Measurements from ENCODE around the gene P2RY6.

P2RY6 gene

GRCh38 chr11:73237471-73238290, 34.5 kb upstream of the P2RY6 start:
- no peak for DNase-seq (ENCODE audit: low spot score)

- DNase-seq (ENCODE audit: low spot score), result no peak
These were observed 33.0 kb upstream of the P2RY6 start for GRCh38 chr11:73239111-73239521.

GRCh38 chr11:73239571-73240189, 32.5 kb upstream of the P2RY6 start:
- DNase-seq (ENCODE audit: low spot score), result no peak

DNA sequence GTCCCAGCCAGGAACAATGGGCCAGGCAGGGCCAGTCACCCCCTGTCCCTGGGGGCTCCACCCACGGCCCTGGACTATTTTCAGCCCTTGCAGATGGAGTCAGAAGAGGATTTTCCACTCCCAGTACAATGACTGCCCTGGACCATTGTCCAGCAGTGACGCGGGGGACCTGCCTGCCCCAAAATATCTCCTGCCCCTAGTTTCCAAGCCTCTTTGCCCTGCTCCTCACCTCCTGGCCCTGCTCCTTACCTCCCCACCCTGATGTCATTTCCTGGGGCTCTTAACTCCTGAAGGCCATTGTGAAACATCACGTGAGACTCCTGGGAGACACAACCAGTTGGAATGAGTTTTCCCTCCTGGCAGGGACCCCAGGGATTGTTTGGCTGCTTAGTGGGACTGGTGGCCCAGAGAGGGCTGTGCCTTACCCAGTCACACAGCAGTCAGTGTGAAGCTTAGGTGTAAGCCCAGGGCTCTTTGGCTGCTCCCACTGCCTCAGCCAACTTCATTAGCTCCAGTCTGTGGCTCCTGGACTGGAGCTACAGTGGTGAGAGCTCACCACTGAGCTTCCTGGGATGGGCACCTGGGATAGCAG, 31.9 kb upstream of the P2RY6 start:
- DNase-seq (ENCODE audit: low spot score), result no peak

DNA sequence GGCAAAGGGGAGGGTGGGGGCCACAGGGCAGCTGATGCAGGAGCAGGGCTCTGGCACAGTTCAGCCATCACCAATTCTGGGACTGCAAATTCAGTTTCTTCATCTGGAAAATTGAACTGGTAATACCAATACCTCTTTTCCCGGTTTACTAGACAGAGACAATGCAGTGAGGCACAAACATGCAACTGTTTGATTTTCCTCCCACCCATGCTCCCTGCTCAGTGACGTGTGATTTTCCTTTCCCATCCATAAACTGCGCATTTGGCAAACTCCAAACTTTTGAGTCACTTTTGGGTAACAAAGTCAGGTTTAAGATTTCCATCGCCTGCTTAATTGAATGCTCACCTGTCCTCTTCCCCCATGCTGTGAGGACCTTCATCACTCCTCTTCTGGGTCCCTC, 30.8 kb upstream of the P2RY6 start:
- no peak for DNase-seq (ENCODE audit: low spot score)

DNA sequence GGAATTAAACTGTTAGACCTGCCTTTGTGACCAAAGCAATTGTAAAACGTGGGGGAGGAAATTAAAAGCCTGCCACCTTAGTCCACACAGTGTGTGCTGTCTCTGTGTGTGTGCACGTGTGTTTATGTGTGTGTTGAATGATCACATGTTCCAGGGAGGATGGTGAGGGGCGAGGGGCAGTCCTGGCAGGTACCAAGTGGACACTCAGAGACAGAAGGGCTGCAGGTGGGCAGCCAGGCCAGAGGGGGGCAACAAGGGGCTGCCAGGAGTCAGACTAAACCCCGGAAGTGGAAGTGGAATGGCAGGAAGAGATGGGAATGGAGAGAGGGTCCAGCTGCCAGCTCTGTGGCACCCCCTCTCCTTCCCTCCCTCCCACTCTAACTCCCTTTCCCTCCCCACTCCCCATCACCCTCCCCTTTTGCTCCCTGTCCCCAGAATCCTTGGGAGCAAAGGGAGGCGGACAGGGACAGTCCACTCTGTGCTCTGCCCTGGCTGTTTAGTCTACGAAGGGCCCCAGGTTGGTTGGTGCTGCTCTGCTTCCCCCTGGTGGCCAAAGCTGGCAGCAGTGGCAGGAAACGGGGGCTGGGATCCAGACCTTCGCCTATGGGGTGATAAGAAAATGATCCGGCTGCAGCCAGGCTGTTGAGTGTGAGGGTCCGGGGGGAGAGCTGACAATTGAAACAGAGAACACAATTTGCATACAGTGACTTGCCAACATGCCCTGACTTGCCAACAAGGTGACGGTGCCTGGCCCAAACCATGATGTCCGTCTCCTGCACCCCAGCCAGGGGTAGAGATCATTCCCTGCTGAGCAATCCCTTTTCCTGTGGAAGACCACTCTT, 29.7 kb upstream of the P2RY6 start:
- DNase-seq (ENCODE audit: low spot score), result peak; percentile 59

DNA sequence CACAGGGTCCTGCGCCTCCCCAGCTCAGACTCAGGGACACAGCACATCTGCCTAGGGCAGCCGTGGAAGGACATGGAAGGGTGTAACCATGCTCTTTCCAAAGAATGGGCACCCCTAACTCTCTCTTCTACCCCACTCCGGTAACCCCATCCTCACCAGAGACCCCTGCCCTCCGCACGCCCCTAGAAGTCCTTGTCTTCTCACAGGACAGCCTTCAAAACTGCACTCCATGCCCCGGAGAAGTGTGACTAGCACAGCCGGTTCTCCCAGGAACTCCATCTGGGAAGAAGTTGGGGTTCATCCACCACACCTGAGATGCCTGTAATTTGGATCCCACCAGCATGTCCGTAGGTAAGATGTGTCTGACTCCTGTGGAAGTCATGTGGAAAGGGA, 29.0 kb upstream of the P2RY6 start:
- DNase-seq (ENCODE audit: low spot score), result no peak

DNA sequence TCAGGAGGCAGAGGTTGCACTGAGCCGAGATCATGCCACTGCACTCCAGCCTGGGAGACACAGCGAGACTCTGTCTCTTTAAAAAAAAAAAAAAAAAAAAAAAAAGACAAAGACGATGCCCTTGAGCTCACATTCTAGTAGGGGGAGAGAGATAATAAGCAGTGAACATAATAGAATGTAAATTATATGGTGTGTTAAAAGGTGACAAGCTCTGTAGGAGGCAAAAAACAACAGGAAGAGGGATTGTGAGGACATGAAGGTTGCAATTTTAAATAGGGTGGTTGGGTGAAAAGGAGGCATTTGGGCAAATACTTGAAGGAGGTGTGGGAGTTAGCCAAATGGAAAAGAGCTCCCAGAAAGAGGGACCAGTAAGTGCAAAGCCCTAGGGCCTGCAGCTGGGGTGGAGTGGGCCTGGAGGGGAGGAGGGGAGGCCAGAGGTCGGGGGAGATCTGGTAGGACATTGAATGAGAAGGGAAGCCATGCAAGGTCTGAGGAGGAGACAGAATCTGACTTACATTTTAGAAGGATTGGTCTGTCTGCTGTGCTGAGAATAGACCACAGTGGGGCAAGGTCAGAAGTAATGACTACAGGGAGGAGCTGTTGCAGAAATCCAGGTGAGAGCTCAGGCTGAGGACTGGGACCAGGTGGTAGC, 27.4 kb upstream of the P2RY6 start:
- DNase-seq (ENCODE audit: low spot score), result no peak

DNA sequence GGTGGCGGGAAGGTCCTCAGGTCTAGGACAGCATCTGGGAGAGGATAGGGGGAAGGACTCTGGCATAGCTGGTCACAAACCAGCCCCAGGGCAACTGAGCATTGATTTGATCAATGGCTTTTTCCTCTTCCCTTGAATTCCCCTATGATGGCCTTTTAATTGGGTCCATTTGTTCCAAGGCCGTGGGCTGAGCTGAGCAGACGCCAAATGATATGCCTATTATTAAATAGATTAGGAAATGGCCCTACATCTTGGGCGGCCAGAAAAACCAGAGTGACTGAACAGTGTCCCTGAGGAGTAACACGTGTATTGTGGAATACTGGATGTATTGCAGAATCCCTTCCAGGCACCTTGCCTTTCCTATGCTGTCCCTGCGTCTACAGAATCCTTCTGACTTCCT, 26.7 kb upstream of the P2RY6 start:
- DNase-seq (ENCODE audit: low spot score), result no peak

DNA sequence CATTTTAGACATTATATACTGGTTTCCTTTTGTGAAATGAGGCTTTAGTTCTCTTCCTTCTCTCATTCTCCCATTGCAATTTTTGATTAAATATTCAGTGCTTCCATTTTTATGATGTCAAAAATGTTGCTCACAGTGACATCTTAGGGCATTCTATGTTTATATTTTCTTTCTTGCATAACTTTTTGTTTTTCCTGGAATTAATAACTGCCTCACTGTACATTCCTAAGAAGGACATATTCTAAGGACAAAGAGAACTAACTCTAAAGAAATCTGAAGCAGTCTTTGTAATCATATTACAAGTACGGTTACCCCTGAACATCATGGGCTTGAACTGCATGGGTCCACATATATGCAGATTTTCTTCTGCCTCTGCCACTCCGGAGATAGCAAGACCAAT, 25.8 kb upstream of the P2RY6 start:
- DNase-seq (ENCODE audit: low spot score), result no peak

GRCh38 chr11:73248526-73249185, 23.5 kb upstream of the P2RY6 start:
- no peak for DNase-seq (ENCODE audit: low spot score)

- DNase-seq (ENCODE audit: low spot score), result no peak
These were observed 22.8 kb upstream of the P2RY6 start for GRCh38 chr11:73249304-73249703.

DNA sequence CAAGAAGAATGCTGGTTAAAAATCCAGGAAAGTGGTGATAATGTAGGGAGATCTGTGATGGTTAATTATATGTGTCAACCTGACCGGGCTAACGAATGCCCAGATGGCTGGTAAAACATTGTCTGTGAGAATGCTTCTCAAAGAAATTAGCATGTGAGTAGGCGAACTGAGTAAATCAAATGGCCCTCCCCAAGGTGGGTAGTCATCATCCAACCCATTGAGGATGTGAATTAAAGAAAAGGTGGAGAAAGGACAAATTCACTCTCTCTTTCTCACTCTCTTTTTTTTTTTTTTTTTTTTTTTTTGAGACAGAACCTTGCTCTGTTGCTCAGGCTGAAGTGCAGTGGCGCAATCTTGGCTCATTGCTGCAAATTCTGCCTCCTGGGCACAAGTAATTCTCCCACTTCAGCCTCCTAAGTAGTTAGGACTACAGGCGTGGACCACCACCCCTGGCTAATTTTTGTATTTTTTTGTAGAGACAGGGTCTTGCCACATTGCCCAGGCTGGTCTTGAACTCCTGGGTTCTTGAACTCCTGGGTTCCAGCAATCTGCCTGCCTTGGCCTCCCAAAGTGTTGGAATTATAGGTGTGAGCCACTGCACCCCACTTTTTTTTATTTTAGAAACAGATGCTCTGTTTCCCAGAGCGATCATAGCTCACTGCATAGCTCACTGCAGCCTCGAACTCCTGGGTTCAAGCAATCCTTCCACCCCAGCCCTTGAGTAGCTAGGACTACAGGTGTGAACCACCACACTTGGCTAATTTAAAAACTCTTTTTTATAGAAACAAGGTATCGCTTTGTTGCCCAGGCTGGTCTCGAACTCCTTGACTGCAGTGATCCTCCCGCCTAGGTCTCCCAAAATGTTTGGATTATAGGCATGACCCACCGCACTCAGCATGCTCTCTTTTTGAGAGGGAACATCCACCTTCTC, 22.0 kb upstream of the P2RY6 start:
- no peak for DNase-seq (ENCODE audit: low spot score)

DNA sequence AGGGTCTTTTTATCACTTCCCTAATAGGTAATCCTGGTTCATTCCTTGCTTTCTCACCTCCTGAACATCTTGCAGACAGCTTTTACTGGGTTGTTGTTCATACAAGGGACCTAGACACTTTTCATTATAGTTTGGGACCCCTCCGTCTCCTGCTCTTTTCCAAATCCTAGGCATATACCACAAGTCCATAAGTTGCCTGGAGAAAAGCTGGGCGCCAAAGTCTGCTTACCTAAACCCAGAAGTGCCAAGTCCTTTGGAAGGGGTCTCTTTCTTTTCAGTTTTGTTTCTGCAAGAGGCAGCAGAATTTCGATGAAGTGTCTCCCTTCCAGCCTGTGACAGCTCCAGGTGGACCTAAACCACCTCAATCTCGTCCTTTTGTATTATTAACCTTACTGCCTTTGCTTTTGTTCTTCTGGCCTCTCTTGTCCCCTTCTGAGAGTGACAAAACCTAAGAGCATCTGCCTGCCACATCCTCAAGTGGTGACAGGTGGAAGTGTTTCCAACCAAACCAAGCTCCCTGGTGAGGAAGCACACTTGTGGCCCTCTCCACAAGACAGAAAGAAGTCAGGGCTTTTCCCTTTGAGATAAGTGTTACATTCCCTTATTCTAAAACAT, 19.5 kb upstream of the P2RY6 start:
- peak; percentile 24 for DNase-seq (ENCODE audit: low spot score)

DNA sequence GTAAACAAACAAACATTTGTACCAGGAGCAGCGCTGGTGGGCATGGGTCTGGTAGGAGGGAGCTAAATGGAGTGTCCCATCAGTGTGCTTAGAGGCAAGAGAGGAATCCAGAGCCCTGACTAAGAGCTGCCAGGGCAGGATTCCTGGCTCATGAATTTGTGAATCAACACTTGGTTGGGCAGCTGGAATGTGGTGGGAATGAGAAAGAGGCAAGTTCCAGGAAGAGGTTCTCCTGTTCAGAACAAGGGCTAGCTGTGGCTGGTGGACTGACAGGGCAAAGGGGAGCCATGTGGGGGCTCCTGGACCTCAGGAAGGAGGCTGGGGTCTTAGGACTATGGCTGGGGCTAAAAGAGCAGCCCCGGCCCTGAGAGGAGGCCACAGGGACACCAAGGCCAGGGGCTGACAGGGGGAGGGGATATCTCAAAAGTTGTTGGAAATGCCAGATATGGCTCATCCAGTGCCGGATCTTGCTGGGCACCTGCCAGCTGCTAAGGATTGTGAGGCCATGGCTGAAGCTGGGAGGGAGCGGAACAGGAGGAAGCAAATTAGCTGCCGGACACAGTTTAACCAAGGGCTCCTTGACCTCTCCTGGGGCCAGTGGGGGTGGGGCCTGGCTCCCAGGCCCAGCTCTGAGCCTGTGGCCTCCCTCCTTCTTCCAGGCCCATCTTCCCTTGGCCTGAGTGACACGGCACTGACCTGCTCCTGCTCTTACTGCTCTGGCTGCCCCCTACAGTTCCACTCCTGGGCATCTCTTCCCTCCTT, 14.6 kb upstream of the P2RY6 start:
- DNase-seq (ENCODE audit: low spot score), result peak; percentile 14

DNA sequence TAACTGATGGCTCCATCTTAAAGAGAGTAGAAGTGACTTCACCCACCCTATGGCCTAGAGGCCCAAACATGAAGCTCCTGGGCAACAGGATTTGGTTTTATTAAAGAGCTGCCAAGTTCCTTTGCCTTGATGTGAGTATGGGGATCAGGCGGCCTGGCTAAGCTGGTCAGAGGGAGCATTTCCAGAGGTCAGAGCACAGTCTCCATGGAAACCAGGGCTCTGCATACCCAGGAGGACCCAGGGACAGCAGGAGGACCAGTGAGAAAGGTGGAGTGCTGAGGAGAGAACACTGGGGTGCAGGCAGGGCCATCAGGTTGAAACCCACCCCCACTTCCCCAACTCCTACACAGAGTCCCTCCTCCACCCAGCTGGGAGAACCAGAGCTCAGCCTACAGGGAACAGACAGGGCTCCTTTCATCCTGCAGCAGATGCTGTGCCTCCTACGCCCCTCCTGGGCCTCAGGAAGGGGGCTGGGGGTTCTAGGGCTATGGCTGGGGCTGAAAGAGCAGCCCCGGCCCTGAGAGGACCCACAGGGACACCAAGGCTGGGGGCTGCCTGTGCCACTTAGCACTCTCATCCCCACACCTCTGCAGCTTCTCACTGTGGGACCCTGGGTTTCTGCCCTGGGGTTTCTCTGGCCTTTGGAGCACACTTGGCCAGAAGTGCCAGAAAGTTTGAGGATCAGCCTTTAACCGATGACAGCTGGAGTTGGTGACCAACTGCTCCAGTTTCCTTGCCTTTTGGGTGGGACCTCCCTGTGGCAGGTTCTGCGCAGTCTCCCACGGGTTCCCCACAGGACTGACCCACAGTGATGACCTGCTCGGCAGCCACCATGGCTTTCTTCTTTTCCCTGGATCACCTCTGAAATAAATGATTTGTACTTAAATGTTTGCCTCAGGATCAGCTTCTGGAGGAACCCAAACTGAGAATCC, 13.8 kb upstream of the P2RY6 start:
- DNase-seq (ENCODE audit: low spot score), result no peak

- DNase-seq (ENCODE audit: low spot score), result no peak
These were observed 12.6 kb upstream of the P2RY6 start for GRCh38 chr11:73259406-73260126.

Measured in cerebellar cortex (tissue), 1 donor.